Smooth muscle cell (in vitro differentiated cells): ENCODE data around the gene AHDC1. TPM values are rescaled to one million over a fixed set of nuclear protein-coding genes. Genes with fewer than 3 reads are reported as not detected.

ENCODE experiments used
- DNase-seq: peaks from one replicate; lab custom pipeline; 2025; ENCODE audit not compliant: unreplicated experiment; lab: John Stamatoyannopoulos, UW
- H2AFZ ChIP-seq: fragments of 200-600 bp; sonication (generic); 2 replicates; pipeline ENCODE4 v1.6.0; 2016; ENCODE audit warnings: antibody characterized with exemption, low read depth, mild to moderate bottlenecking
- H3F3A ChIP-seq: fragments of 200-600 bp; sonication (generic); 2 replicates; pipeline ENCODE4 v1.6.0; 2017; ENCODE audit warnings: antibody characterized with exemption, low read depth
- H3K27ac ChIP-seq: fragments of 200-600 bp; sonication (generic); 2 replicates; pipeline ENCODE4 v1.5.1; 2016; ENCODE audit warnings: low read depth, mild to moderate bottlenecking
- H3K27me3 ChIP-seq: fragments of 200-600 bp; sonication (generic); 2 replicates; pipeline ENCODE4 v1.6.1; 2016; ENCODE audit warnings: low read depth, mild to moderate bottlenecking
- H3K36me3 ChIP-seq: fragments of 200-600 bp; sonication (generic); 2 replicates; pipeline ENCODE4 v1.5.1; 2016; ENCODE audit warnings: low read depth
- H3K4me1 ChIP-seq: fragments of 200-600 bp; sonication (generic); 2 replicates; pipeline ENCODE4 v1.5.1; 2016; ENCODE audit warnings: low read depth
- H3K4me2 ChIP-seq: fragments of 200-600 bp; sonication (generic); 2 replicates; pipeline ENCODE4 v1.6.0; 2016; ENCODE audit warnings: mild to moderate bottlenecking
- H3K4me3 ChIP-seq: fragments of 200-600 bp; sonication (generic); 2 replicates; pipeline ENCODE4 v1.5.1; 2016; ENCODE audit warnings: mild to moderate bottlenecking
- H3K79me2 ChIP-seq: fragments of 200-600 bp; sonication (generic); 2 replicates; pipeline ENCODE4 v1.6.0; 2016; ENCODE audit warnings: low read depth, mild to moderate bottlenecking
- H3K9ac ChIP-seq: fragments of 200-600 bp; sonication (generic); 2 replicates; pipeline ENCODE4 v1.6.0; 2016; ENCODE audit warnings: low read depth
- H3K9me3 ChIP-seq: fragments of 200-600 bp; sonication (generic); replicated peaks from 2 replicates; pipeline ENCODE4 v1.5.1; 2016; ENCODE audit warnings: low read depth
- H4K20me1 ChIP-seq: fragments of 200-600 bp; sonication (generic); 2 replicates; pipeline ENCODE4 v1.6.0; 2016; ENCODE audit warnings: low read depth
- whole genome bisulfite sequencing: methylation state at CpG from one replicate; pipeline ENCODE4 v1.1.7; 2016; ENCODE audit warnings: low lambda C conversion rate; 5-methylcytosine and 5-hydroxymethylcytosine counted together
- polyA plus RNA-seq: library from polyadenylated mRNA; unstranded; fragments of >200 nt; fragmentation: Nextera tagmentation; extraction: Ambion mirVana; gene quantifications from 2 replicates; pipeline ENCODE4 v1.2.1, GENCODE V29; 2016
- total RNA-seq: library from RNA; depleted of rRNA; stranded (reverse); fragments of >200 nt; gene quantifications from 2 replicates; pipeline ENCODE4 v1.2.3, GENCODE V29; 2014
- TF ChIP-seq, protein P1 (sequence below): fragments of 200-600 bp; sonication (generic); IDR thresholded peaks from 2 replicates; pipeline ENCODE4 v1.5.1; 2017; ENCODE audit warnings: borderline replicate concordance, mild to moderate bottlenecking, antibody characterized with exemption; ENCODE audit not compliant: insufficient read depth, poor library complexity, severe bottlenecking

Gene AHDC1, protein sequence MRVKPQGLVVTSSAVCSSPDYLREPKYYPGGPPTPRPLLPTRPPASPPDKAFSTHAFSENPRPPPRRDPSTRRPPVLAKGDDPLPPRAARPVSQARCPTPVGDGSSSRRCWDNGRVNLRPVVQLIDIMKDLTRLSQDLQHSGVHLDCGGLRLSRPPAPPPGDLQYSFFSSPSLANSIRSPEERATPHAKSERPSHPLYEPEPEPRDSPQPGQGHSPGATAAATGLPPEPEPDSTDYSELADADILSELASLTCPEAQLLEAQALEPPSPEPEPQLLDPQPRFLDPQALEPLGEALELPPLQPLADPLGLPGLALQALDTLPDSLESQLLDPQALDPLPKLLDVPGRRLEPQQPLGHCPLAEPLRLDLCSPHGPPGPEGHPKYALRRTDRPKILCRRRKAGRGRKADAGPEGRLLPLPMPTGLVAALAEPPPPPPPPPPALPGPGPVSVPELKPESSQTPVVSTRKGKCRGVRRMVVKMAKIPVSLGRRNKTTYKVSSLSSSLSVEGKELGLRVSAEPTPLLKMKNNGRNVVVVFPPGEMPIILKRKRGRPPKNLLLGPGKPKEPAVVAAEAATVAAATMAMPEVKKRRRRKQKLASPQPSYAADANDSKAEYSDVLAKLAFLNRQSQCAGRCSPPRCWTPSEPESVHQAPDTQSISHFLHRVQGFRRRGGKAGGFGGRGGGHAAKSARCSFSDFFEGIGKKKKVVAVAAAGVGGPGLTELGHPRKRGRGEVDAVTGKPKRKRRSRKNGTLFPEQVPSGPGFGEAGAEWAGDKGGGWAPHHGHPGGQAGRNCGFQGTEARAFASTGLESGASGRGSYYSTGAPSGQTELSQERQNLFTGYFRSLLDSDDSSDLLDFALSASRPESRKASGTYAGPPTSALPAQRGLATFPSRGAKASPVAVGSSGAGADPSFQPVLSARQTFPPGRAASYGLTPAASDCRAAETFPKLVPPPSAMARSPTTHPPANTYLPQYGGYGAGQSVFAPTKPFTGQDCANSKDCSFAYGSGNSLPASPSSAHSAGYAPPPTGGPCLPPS (N-terminal part only)
- total RNA-seq (8.4 and 12.2 TPM in 2 replicates), polyA plus RNA-seq (12.2 and 15.6 TPM in 2 replicates)

DNA sequence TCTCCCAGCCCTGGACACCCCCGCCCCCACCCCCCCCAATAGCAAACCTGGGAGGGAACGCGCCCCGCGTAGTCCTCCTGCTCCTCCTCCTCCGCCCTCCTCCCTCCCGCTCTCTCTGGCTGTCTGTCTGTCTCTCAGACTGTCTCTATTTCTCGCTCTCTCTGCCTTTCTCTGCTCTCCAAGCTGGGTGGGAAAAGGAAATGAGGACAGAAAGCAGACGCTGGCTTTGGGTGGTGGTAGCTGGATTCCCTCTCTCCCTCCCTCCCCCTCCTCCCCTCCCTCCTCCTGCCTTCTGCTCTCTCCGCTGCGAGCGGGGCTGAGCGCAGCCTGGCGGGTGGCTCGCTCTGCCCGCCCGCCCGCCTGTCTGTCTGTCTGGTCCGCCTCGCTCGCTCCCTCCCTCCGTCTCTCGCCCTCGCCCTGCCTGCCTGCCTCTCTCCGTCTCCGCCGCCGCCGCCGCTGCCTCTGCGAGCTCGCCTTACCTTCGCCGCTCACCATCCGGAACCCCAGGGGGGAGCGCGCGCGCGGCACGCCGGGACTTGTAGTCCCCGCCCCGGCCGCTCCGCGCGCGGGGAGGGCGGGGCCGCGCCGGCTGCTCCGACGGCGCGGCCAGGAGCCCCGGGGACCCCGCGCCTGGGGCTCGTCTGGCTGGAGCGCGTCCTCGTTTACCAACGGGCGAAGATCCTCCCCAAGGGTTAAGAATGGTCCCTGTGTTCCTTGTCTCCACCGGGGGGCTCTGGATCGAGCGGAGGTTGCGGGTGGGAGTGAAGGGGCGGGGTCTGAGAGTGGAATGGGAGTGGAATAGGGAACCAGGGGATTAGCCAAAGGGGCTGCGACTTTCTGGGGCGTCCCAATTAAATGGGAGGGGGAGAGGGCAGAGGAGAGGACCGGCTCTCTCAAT is at the start of gene AHDC1:
TSS of gene AHDC1 (minus strand) at position 464 of the 898 bp plus-strand sequence. CDS start 52,029 bp downstream, outside the sequence.
- DNase-seq, result peak; percentile 76
- H3K4me1 ChIP-seq, result peaks cover 76% of the 10 kb centered on the region
- H3K27me3 ChIP-seq, result no peaks in the 10 kb centered on the region
- peak within 1 kb of the TSS; percentile 88 for H3K27ac ChIP-seq
- under 1% methylated on average over 55 of the region's 74 CpGs for WGBS
- no peaks in the 10 kb centered on the region for H3K9me3 ChIP-seq
- peak within 1 kb of the TSS; percentile 84 for H3K4me3 ChIP-seq
- H3K36me3 ChIP-seq, result no peaks in the 10 kb centered on the region
- peaks cover 45% of the 10 kb centered on the region for H3K79me2 ChIP-seq
- peak within 1 kb of the TSS; percentile 71 for H2AFZ ChIP-seq
- H3F3A ChIP-seq, result peaks cover 56% of the 10 kb centered on the region
- H4K20me1 ChIP-seq, result peaks cover 39% of the 10 kb centered on the region
- H3K9ac ChIP-seq, result peak within 1 kb of the TSS; percentile 85
- TF ChIP-seq, protein P1, sequence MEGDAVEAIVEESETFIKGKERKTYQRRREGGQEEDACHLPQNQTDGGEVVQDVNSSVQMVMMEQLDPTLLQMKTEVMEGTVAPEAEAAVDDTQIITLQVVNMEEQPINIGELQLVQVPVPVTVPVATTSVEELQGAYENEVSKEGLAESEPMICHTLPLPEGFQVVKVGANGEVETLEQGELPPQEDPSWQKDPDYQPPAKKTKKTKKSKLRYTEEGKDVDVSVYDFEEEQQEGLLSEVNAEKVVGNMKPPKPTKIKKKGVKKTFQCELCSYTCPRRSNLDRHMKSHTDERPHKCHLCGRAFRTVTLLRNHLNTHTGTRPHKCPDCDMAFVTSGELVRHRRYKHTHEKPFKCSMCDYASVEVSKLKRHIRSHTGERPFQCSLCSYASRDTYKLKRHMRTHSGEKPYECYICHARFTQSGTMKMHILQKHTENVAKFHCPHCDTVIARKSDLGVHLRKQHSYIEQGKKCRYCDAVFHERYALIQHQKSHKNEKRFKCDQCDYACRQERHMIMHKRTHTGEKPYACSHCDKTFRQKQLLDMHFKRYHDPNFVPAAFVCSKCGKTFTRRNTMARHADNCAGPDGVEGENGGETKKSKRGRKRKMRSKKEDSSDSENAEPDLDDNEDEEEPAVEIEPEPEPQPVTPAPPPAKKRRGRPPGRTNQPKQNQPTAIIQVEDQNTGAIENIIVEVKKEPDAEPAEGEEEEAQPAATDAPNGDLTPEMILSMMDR, result no peak
- peak within 1 kb of the TSS; percentile 93 for H3K4me2 ChIP-seq

DNA sequence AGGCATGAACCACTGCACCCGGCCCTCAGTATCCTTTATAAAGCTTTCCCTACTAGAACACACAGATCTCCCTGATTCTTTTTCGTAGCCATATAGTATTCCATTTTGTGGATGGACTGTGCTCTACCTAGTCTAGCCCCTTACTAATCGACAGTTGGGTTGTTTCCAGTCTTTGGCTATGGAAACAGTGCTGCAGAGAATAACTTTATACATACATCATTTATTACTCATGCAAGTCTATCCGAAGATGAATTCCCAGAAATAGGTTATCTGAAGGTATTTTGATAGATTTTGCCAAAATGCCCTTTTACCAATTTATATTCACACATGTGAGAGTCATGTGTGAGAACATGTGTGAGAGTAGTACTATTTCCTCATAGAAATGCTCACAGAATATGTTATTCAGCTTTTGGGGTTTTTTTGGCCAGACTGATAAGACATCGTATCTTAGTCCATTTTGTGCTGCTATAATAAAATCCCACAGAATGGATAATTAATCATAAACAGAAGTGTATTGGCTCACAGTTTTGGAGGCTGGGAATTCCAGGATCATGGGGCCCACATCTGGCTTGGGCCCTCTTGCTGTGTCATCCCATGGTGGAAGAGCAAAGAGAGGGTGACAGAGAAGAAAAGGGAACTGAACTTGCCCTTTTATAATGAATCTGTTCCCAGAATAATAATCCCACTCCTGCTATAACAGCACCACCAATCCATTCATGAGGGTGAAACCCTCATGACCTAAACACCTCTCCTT is 48.3 kb upstream of the AHDC1 start:
- H3K79me2 ChIP-seq, result no peaks in the 10 kb centered on the region
- H3K27ac ChIP-seq, result no peak overlapping the region
- no peak overlapping the region for H3K9ac ChIP-seq
- no peaks in the 10 kb centered on the region for H3F3A ChIP-seq
- no peak overlapping the region for H2AFZ ChIP-seq
- no peak overlapping the region for H3K4me2 ChIP-seq
- TF ChIP-seq, protein P1, result no peak
- H3K9me3 ChIP-seq, result no peaks in the 10 kb centered on the region
- H3K36me3 ChIP-seq, result no peaks in the 10 kb centered on the region
- peaks cover 8% of the 10 kb centered on the region for H3K4me1 ChIP-seq
- no peak overlapping the region for H3K4me3 ChIP-seq
- 95% methylated on average over 5 of the region's 5 CpGs for WGBS
- H3K27me3 ChIP-seq, result no peaks in the 10 kb centered on the region
- DNase-seq, result no peak
- H4K20me1 ChIP-seq, result no peaks in the 10 kb centered on the region

DNA sequence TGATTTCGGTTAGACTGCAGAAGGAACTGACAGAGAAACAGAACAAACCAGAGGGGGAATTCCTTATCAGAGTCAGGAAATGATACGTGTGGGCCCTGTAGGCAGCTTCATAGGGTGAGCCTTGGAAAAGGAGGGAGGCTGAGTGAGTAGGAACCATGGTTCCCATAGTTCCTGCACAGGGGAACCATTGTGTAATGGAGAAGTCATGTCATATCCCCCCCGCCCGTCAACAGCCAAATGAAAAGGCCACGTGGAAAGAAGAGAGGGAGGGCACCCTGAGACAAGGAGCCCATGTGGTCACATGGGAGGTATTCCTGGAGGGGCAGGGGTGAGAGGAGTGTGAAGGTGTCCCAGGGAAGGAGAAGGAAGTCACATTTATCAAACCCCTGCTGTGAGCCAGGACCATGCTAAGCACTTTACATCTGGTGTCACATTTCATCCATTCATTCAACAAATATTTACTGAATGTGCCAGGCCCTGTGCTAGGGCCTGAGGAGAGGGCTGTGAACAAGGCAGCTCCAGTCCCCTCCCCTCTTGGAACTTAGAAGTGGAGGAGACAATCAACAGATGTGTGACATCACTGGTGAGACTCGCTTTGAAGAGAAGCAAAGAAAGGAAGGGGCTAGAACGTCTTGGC is 46.7 kb upstream of the AHDC1 start:
- Histone ChIP-seq H3K79me2 (no peaks in the 10 kb centered on the region), H3K4me2 (no peak overlapping the region), H3F3A (no peaks in the 10 kb centered on the region), H4K20me1 (no peaks in the 10 kb centered on the region), H3K36me3 (no peaks in the 10 kb centered on the region), H3K9me3 (no peaks in the 10 kb centered on the region), H3K4me3 (no peak overlapping the region), H3K27ac (peak overlapping the region; percentile 9), H3K27me3 (no peaks in the 10 kb centered on the region), H3K4me1 (peaks cover 8% of the 10 kb centered on the region), H3K9ac (peak overlapping the region; percentile 12), H2AFZ (peak overlapping the region; percentile 26)
- 26% methylated on average over 7 of the region's 7 CpGs for WGBS
- TF ChIP-seq, protein P1, result no peak
- DNase-seq, result no peak
